Activated T-cell treated with anti-CD3 and anti-CD28 coated beads, Interleukin-2, amount 50 U/mL, for 48 hours (primary cell): Measurements from ENCODE around the gene LCMT1.
"Not testable (repeated sequence)": the region's sequence is repeated elsewhere in the genome, so short reads cannot be mapped to it uniquely, and the experiment has no call there.

ENCODE experiments used
- DNase-seq, 2 experiments: peaks; one replicate each; pipeline ENCODE4 v3.0.0-alpha.2; 2020

Gene LCMT1

GRCh38 chr16:25095636-25096035, 15.9 kb upstream of the LCMT1 start:
- DNase-seq, result no peak

DNA sequence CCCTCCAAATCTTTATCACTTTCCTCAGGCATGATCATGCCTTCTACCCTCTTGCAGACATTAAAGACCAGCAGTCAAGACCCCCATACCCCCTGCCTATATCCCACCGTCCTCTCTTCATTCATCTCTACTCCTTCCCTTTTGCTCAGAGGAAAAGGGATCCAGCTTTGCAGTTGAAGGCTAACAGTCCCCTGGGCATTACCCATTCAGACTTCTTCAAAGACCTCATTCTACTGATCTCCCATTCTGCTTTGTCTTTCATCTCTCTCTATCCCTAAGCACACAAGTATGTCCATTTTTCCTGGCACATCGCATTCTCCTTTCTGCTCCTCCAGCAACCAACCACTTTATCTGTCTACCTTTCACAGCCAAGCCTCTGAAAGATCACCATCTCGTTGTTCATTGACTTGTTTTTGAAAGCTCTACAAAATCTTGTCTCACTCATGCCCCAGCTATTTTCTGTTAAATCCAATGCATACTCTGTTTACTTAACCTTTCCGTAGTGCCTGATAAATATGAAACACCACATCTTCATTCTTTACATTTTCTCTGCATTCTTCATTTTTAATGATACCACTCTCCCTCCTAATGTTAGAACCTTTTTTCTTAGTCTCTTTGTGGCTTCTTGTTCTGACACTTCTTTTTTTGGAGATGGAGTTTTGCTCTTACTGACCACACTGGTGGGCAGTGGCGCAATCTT, 14.1 kb upstream of the LCMT1 start:
- DNase-seq, result no peak

DNA sequence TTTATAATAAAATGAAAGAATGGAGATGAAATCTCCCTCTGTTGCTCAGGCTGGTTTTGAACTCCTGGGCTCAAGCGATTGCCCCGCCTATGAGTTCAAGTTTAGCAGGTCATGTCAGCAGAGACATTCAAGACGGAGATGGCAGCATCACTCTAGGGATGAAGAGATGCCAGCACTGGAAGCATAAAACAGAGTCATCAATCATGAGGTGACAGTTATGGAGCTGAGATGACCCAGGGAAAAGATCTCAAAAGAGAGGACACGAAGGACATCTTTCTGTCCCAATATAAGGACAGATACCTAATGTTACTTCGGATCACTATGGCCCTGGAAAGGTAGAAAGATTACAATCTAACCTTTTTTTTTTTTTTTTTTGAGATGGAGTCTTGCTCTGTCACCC, 11.0 kb upstream of the LCMT1 start:
- DNase-seq, result no peak

- DNase-seq, result peak; percentile 86 to 89
These were observed 4.7 kb upstream of the LCMT1 start for GRCh38 chr16:25106567-25107465.

DNA sequence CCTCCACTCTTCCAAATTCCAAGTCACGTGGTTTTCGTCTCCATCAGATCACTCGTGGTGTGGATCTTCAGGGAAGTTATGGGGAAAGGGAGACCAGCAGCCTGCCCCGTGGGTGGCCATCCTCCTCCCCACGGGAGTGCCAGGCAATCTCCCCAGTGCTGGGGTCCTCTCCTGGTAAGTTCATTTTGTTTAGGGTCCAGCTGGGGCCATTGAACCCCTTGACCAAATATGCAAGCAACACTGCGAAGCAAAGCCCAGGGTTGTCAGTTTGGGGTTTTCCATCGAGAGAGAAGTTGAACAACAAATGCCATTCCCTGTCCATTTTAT, 4.1 kb upstream of the LCMT1 start:
- peak; percentile 26 to 27 for DNase-seq

- DNase-seq, result peak; percentile 50 to 53
These were observed 3.5 kb upstream of the LCMT1 start for GRCh38 chr16:25108054-25108453.

DNA sequence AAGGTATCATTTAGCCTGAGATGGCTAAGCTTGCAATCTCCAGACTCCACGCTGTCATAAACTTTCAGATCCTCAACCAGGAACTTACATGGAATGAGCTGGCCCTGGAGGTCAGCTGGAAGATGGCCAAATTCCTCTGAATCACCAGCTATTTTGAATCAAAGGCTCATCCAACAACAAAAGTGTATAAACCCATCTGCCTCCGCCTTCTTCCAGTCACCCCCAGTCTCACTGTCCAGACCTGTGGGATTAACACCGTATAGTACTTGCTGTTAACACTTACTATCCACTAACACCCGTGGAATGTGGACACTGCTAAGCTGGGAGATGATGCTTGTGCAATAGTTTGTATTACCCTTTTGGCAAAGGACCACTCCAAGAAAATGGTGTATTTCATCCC, 1.9 kb upstream of the LCMT1 start:
- no peak for DNase-seq

DNA sequence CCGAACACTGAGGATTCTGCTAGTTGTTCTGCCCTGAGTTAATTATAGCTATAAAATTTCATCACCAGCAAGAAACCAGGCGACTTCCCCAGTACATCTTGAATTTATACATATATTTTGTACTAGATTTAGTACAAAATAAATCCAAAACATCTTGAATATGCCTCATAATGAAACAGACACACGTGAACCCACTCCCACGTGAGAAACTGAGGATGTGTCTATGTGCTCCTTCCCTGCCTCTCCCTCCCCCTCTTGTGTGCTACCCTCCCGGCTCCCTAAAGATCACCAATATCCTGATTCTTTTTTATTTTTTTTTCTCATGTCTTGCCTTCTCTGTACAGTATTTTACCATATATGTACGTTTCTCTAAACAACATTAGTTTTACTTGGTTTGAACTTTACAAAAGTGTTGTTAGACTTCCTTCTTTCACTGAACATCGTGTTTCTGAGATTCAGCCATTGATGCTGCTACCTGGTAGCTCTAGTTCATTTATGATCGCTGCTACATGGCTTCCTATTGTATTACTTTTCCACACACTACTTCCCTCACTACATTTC, 1.1 kb upstream of the LCMT1 start:
- DNase-seq, result peak; percentile 49 to 51

DNA sequence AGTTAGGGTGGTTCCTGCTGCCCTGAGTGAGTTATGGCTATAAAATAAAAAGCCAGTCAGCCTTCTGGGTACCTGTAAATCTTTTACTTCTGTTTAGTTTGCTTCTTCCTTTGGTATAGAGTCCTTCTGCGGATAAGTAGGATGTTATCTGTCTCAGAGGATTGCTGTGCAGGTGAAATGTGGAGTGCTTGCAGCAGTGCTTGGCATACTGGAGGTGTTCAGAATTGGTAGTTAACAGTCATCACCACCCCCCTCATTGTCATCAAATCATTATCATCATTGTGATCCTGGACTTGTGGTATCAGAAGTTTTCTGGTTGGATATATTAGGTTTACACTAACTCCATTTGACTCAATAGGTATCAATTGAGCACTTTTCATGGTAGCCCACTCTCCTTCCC, 2.6 kb downstream of the LCMT1 start:
- DNase-seq, result no peak

DNA sequence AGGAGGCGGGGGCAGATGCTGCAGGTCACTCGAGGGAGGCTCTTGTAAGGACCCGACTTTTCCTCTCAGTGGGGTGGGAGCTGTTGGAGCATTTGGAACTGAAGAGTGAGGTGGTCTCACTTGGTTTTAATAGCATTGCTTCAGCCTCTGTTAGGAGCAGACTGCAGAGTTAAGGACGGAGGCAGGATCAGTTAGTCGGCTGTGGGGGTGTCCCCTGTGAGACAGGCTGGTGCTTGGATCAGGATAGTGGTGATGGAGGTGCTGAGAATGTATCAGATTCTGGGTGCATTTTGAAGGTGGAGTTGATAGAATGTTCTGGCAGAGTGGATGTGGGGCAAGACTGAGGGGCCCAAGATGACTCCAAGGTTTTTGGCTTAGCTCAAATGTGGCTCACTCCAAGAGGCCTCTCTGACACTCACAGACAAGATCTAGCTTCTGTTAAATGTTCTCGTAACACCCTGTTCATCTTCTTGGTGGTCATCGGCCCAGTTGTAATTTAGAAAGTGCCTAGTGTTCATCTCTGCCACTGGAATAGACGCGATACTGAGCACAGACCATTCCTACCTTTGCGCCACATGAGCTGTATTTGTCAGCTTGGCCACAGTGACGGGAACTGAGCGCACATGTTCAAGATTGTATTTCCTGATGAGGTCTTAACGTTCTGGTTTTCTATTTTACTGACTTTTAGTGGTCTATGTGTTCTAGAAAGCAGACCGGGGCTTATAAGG, 7.5 kb downstream of the LCMT1 start:
- DNase-seq, result no peak

GRCh38 chr16:25121824-25122600, 10.5 kb downstream of the LCMT1 start:
- DNase-seq, result no peak

DNA sequence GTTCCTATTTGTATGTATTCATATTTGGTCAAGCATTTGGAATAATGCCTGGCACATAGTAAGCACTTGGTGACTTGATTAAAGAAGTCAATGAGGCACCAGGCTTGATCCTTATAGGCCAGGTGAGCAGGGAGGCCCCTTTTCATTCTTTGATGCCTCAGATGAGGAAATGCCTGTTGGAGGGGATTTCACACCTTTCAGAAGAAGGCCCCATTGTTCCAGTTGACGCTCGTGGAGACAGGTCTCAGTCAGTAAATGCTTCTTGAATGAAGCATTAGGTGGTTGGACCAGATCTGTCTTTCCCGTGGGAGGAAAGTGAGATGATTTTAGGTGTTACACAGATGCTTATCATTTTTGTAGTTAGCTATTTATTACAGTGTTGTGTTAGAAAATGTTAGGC, 13.0 kb downstream of the LCMT1 start:
- DNase-seq, result no peak

DNA sequence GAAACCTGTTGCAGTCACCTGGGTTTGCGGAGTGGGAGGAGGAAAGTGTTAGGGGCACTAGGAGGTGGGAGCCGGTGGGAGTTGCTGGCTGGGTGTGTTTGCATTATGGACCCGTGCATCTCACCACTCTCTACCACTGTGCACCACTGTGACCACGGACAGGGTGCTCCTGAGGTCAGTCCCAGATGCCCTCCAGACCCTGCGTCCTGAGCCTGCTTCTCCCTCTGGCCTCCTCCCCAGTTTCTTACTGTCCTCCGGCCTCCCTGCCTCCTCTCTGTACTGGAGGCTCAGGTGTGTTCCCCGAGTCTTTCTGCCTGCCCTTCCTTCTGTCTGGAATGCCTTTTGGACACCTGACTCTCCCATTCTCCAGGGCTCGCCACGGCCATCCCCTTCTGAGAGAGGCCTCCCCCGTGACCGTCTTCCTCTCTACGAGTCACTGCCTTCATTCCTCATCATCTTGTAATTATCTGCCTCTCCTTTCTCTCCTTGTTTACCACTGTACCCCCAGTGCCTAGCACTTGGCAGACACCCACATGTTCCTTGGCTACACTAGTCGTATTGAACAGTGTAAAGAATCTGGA, 14.6 kb downstream of the LCMT1 start:
- DNase-seq, result peak; percentile 22 to 26

- peak; percentile 63 to 65 for DNase-seq
These were observed 15.3 kb downstream of the LCMT1 start for GRCh38 chr16:25126820-25127232.

DNA sequence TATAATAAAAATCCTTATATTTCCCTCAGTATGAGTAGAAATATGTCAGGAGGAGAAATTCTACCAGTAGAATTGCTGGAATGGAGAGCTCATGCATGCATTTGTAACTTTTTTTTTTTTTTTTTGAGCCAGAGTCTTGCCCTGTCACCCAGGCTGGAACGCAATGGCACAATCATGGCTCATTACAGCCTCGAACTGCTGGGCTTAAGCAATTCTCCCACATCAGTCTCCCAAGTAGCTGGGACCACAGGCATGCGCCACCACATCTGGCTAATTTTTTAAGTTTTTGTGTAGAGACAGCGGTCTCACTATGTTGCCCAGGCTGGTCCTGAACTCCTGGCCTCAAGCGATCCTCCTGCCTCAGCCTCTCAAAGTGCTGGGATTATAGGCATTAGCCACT, 21.2 kb downstream of the LCMT1 start:
- DNase-seq, result not testable (repeated sequence)

DNA sequence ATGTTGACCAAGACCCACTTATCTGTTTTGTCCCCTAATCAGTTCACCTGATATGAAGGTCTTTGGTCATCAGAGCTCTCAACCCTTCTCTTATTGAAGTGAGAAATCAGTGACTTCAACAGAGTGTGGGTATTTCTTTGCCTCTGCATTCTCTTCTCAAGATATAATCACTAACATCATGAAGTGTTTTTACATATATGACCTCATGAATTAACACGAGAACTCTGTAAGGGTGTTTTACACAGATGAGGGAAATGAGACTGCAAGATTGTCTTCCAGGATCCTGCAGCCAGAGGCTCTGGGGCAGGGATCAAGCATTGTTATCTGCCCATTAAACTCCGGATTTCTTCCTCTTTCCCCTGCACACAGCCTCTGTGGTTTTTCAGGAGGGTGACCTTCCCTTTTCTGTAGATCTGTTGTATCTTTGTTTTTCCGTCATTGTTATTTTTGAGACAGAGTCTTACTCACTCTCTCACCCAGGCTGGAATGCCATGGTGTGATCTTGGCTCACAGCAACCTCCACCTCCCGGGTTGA, 22.7 kb downstream of the LCMT1 start:
- no peak for DNase-seq

DNA sequence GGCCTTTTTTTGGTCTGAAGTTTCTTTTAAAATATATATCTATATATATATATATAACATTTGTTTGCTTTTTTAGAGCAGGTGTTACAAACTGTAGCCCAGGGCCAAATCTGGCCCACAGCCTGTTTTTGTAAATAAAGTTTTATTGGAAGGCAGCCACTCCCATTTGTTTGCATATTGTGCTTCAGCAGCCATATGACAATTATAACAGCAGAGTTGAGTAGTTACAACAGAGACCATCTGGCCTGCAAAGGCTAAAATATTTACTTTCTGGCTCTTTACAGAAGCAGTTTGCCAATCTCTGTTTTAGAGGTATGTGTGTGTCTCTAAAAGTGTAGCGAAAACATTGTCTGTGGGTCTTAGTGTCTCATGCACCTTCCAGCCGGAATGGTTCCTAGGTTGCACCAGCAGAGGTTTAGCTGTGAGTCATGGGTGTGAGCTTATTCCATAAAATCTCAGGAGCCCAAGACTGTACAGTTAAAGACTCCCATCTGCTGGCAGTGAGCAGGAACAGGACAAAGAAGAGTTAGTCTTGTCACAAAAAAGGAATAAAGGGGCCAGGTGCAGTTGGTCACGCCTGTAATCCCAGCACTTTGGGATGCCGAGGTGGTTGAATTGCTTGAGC, 23.8 kb downstream of the LCMT1 start:
- no peak for DNase-seq

- DNase-seq, result no peak
These were observed 26.6 kb downstream of the LCMT1 start for GRCh38 chr16:25138130-25138529.

- no peak for DNase-seq
These were observed 28.9 kb downstream of the LCMT1 start for GRCh38 chr16:25140459-25140858.

DNA sequence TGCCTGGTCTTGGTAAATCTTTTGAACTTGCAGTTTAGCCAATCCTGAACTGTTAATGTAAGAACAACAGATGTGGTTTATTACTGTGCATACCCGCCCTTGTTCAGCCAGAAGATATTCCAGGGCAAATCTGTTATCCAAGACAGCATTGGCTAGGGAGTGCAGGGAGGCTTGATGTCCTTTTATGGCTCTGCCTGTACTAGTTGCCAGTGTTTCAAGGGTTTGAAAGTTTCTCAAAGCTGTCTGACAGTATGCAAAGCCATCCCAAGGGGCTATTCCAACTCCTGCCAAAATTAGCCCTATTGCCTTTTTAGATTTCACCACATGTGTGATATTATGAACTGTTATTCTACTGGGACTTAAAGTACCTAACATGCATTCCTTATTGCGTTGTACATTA, 30.1 kb downstream of the LCMT1 start:
- DNase-seq, result no peak

DNA sequence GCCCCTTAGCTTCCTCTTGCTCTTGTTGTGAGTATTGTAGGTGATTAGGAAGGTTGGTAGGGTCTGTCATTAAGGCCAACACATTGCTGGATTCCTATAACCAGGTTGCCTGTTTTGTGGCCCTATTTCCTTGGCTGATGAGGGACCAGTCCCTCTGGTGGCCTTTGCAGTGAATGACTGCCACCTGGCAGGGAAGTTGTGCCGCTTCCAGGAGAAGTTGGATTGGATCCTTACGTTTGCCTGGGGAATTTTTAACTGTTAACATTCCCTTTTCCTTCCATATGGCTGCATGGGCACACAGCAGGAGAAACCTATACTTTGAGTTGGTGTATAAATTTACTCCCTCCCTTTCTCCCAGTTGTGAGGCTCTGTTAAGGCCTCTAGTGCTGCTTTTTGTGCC, 32.4 kb downstream of the LCMT1 start:
- no peak for DNase-seq
